Activated naive CD8-positive, alpha-beta T cell treated with anti-CD3 and anti-CD28 coated beads, Interleukin-2, amount 50 U/mL, for 16 hours (primary cell): ENCODE results near the gene PACRG.

Source experiments
- DNase-seq: peaks from one replicate; pipeline ENCODE4 v3.0.0-alpha.2; 2020; ENCODE audit warnings: low read depth, low spot score

Gene PACRG

DNA sequence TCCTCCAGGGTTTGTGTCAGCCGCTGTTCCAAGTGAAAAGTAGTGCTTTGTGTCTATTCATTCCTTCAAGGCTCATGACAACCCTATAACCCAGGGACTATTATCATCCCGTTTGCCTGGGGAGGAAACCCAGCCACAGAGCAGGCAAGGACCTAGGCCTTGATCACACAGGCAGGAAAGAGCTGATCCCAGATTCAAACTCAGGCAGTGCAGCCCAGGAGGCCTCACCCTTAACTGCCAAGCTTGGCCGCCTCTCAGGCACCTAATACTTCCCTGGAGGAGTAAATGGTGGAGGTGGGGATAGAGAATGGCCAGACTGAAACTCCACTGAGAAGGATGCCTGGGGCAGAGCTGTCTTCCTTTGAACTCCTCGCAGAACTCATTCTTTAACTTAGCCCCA lies 471.6 kb downstream of the PACRG start:
- no peak for DNase-seq

DNA sequence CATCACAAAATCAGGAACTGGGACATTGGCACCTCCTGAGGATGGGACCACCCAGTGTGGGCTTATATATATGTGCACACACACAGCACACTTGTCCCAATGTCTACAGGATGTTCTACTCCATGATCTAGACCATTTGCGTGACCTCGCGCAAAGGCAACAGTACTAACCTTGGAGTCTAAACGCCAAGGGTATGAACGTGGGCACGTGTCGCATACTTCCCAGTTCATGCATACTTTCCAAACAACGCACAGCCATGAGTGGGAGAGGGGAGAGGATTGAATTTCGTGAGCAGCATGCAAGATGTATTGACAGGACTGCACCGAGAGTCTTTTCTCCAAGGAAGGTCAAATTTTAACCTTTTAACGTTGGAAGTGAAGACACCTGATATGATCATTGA lies 472.5 kb downstream of the PACRG start:
- no peak for DNase-seq

- no peak for DNase-seq
Observed at GRCh38 chr6:163200694-163201093, 472.9 kb downstream of the PACRG start.

GRCh38 chr6:163201855-163202254 lies 474.1 kb downstream of the PACRG start:
- DNase-seq, result no peak

DNA sequence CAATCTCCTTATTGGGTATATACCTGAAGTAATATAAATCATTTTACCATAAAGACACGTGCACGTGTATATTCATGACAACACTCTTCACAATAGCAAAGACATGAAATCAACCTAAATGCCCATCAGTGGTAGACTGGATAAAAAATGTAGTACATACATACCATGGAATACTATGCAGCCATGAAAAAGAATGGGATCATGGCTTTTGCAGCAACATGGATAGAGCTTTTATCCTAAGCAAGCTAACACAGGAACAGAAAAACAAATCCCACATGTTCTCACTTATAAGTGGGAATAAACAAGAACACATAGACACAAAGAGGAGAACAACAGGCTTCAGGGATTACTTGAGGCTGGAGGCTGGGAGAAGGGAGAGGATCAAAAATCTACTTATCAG lies 478.4 kb downstream of the PACRG start:
- DNase-seq, result no peak

DNA sequence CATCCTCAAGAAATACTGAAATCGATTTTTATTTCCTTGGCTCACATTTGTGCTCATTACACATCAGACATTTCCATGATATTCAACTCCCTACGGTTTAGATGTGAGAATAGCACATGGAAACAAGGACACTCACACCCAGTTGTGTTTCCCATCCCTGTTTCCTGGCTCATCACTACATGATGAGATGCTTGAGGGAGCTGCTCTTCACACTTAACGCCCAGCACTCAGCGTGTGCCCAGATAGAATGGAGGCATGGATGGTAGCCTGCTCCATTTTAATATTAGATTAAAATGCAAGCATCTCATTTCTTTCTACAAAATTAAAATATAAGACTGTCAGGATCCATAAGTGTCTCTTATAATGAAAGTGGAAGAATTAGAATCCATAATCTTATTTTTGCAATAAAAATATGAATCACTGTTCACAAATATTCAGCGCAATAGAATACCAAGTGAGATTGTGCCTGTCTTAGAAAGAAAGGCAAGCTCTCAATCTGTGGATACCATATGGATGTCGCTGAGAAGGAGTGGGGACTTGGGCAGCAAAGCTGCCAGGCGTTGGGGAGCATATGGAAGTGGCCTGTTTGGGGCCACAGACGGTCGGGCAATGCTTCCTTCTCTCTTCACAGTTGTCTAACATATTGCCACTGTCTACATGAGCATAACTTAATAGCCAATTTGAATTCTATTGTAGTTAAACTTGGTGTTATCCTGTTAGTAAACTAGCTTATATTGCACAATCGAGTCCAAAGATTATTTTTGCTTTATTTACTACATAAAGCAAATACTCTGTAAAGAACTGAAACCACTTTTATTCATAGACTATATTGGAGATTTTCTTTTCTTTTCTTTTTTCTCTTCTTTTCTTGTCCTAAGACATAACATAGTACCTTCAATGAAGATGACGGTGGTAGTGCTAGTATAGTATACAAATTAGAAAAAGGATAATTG lies 479.9 kb downstream of the PACRG start:
- DNase-seq, result no peak

DNA sequence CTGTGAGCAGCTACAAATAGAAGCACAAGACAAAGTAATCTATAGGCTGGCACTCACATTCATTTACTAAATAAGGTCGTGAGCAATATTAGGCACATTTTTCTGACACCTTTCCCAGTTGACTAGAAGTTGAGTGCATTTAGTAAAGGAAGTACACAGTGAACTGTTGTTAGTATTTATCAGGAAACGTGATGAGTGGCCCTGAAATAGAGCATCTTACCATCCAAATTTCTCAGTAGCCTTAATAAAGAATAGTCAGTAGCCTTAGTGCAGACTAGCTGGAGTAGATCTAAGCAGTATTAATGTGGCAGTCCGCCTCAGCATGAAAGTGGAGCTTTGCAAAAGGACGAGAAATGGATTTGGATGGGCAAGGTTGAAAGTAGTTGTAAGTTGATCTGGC lies 481.2 kb downstream of the PACRG start:
- no peak for DNase-seq

GRCh38 chr6:163212123-163212522 lies 484.3 kb downstream of the PACRG start:
- DNase-seq, result no peak

GRCh38 chr6:163214259-163214658 lies 486.5 kb downstream of the PACRG start:
- no peak for DNase-seq

DNA sequence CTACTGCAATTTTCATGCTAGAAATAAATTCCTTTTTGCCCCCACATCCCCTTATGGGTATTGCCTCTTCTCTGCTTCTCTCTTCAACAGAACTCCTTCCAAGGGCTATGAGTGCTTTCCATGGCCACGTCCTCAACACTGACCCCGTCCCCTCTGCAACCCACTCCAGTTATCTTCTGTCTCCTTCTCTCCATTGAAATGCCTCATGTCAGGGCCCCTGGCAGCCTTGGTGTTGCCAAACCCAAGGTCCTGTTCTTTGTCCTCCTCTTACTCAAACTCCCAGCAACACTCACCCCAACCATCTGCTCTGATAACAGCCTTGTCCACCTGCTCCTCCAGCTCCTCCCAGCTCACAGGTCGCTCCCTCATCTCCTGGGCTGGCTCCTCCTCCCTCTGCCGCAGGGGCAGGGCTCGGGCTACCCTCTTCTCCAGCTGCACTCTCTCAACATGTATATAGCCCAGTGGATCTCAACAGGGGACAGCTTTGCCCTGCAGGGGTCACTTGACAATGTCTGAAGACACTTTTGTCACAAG lies 490.7 kb downstream of the PACRG start:
- no peak for DNase-seq

- no peak for DNase-seq
Observed at GRCh38 chr6:163226181-163226835, 498.5 kb downstream of the PACRG start.

GRCh38 chr6:163226836-163227485 lies 499.2 kb downstream of the PACRG start:
- DNase-seq, result no peak

GRCh38 chr6:163228041-163228440 lies 500.3 kb downstream of the PACRG start:
- no peak for DNase-seq

GRCh38 chr6:163229050-163229449 lies 501.3 kb downstream of the PACRG start:
- no peak for DNase-seq

GRCh38 chr6:163230901-163231300 lies 503.1 kb downstream of the PACRG start:
- DNase-seq, result no peak

- no peak for DNase-seq
Observed at GRCh38 chr6:163231356-163232014, 503.7 kb downstream of the PACRG start.

GRCh38 chr6:163232015-163232523 lies 504.3 kb downstream of the PACRG start:
- no peak for DNase-seq

- no peak for DNase-seq
Observed at GRCh38 chr6:163232649-163233048, 504.9 kb downstream of the PACRG start.

DNA sequence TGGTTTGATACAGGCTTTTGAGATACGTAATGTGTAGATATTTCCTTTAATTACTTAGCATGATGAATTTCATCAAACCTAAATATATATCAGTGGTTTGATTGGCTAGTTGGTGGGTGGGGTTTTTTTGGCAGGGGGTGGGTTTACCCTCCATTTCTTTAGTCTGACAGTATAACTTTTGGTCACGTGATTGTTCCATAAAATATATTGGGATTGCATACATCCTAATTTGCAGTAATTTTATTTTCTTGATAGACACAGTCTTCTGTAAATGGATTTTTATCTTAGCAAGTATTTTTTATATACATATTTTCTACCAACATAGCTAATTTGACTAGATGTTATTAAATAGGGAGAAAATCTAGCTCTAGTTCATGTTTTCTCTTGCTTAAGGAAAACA lies 509.3 kb downstream of the PACRG start:
- DNase-seq, result no peak

- DNase-seq, result no peak
Observed at GRCh38 chr6:163239572-163240340, 512.0 kb downstream of the PACRG start.

- DNase-seq, result no peak
Observed at GRCh38 chr6:163240556-163240955, 512.8 kb downstream of the PACRG start.
